OCI-LY1 (cell line): ENCODE measurements around the gene AK4.

Experiments
- H2AFZ ChIP-seq: fragments of 200-600 bp; sonication (generic), shearing (Covaris generic); 2 replicates; pipeline ENCODE4 v1.6.0; 2014; ENCODE audit warnings: antibody characterized with exemption, mild to moderate bottlenecking, low read length
- H3F3A ChIP-seq: fragments of 200-600 bp; sonication (generic), shearing (Covaris generic); 2 replicates; pipeline ENCODE4 v1.6.0; 2014; ENCODE audit warnings: mild to moderate bottlenecking, antibody characterized with exemption, low read length, moderate library complexity; ENCODE audit not compliant: insufficient read depth
- H3K27ac ChIP-seq: fragments of 200-600 bp; sonication (generic); 2 replicates; pipeline ENCODE4 v1.5.1; 2014; ENCODE audit warnings: low read length, mixed run types, mild to moderate bottlenecking, low read depth; ENCODE audit not compliant: poor library complexity, severe bottlenecking
- H3K27me3 ChIP-seq: fragments of 200-600 bp; sonication (generic); 2 replicates; pipeline ENCODE4 v1.6.0; 2014; ENCODE audit warnings: antibody characterized with exemption, mild to moderate bottlenecking, low read length, moderate library complexity; ENCODE audit not compliant: insufficient read depth
- H3K36me3 ChIP-seq: fragments of 200-600 bp; sonication (generic); 2 replicates; pipeline ENCODE4 v1.6.1; 2014; ENCODE audit warnings: mild to moderate bottlenecking, antibody characterized with exemption, low read length, moderate library complexity, mixed read lengths; ENCODE audit not compliant: insufficient read depth
- H3K4me1 ChIP-seq: fragments of 200-600 bp; sonication (generic); 2 replicates; pipeline ENCODE4 v1.5.1; 2014; ENCODE audit warnings: mild to moderate bottlenecking, low read length, moderate library complexity; ENCODE audit not compliant: insufficient read depth, severe bottlenecking
- H3K4me2 ChIP-seq: fragments of 200-600 bp; sonication (generic), shearing (Covaris generic); 2 replicates; pipeline ENCODE4 v1.6.1; 2014; ENCODE audit warnings: low read length
- H3K4me3 ChIP-seq: fragments of 200-600 bp; sonication (generic); 2 replicates; pipeline ENCODE4 v1.5.1; 2014; ENCODE audit warnings: low read length, low read depth, mild to moderate bottlenecking, mixed read lengths; ENCODE audit not compliant: poor library complexity, severe bottlenecking
- H3K79me2 ChIP-seq: fragments of 200-600 bp; shearing (Covaris generic); 2 replicates; pipeline ENCODE4 v1.6.1; 2016; ENCODE audit warnings: mixed run types, low read length, mixed read lengths; ENCODE audit not compliant: insufficient read depth
- H3K9ac ChIP-seq: fragments of 200-600 bp; sonication (generic), shearing (Covaris generic); 2 replicates; pipeline ENCODE4 v1.6.1; 2014; ENCODE audit warnings: mild to moderate bottlenecking, low read length, mixed read lengths
- H3K9me2 ChIP-seq: fragments of 200-600 bp; sonication (generic), shearing (Covaris generic); 2 replicates; pipeline ENCODE4 v1.6.1; 2014; ENCODE audit warnings: low read depth, mild to moderate bottlenecking, low read length, mixed read lengths
- H3K9me3 ChIP-seq: fragments of 200-600 bp; shearing (Covaris generic); 2 replicates; pipeline ENCODE4 v1.6.1; 2014; ENCODE audit warnings: low read length, mixed read lengths
- H4K20me1 ChIP-seq: fragments of 200-600 bp; sonication (generic), shearing (Covaris generic); 2 replicates; pipeline ENCODE4 v1.6.0; 2016; ENCODE audit warnings: mild to moderate bottlenecking, low read length; ENCODE audit not compliant: insufficient read depth
- CTCF ChIP-seq: fragments of 200-600 bp; sonication (generic), shearing (Covaris generic); IDR thresholded peaks from 2 replicates; pipeline ENCODE4 v1.5.1; 2017; ENCODE audit warnings: mild to moderate bottlenecking, antibody characterized with exemption, low read length, moderate library complexity, mixed read lengths
- EZH2 ChIP-seq: fragments of 200-600 bp; sonication (generic), shearing (Covaris generic); IDR thresholded peaks from 2 replicates; pipeline ENCODE4 v1.8.0; 2017; ENCODE audit warnings: borderline replicate concordance, mixed run types, mild to moderate bottlenecking, antibody characterized with exemption, low read length, moderate library complexity, mixed read lengths

AK4 gene

DNA sequence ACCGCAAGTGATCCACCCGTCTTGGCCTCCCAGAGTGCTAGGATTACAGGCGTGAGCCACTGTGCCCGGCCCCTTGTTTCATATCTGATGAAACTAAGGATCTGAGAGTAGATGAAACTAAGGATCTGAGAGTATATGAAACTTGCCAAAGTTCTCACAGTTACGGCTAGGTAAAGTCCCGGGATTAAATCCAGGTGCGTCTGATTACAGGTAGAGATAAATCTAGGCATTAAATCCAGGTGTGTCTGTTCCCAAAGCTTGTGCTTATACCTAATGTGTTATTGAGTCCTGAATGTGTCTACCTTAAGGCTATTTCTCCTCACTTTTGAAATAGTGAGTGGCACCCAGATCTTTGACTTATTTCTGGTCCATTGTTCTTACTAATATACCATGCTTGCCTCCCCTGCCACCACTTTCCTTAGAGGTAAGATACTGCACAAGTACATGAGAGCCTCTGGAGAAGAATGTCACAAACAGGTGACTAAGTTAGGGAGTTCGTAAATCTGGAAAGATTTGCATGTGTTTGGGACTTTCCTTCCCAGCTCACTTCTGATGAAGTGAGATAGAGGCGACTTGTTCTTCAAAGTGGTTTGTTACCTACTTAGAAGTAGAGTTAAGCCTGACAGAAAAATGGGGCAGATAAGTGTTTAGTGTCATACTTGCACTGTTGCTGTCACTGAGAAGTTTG is 66.5 kb downstream of the AK4 start:
- H3K79me2 ChIP-seq = no peaks in the 10 kb centered on the region
- no peaks in the 10 kb centered on the region for H4K20me1 ChIP-seq
- no peak overlapping the region for H3K4me2 ChIP-seq
- no peak overlapping the region for H3K4me3 ChIP-seq
- no peaks in the 10 kb centered on the region for H3K4me1 ChIP-seq
- no peaks in the 10 kb centered on the region for H3K9me2 ChIP-seq
- no peak overlapping the region for H3K9ac ChIP-seq
- H2AFZ ChIP-seq = no peak overlapping the region
- no peaks in the 10 kb centered on the region; the same call in 1 of the 2 replicates for H3K27me3 ChIP-seq
- no peak for TF ChIP-seq CTCF
- TF ChIP-seq EZH2 = no peak
- no peaks in the 10 kb centered on the region for H3K36me3 ChIP-seq
- no peaks in the 10 kb centered on the region for H3F3A ChIP-seq
- H3K9me3 ChIP-seq = no peaks in the 10 kb centered on the region
- no peak overlapping the region for H3K27ac ChIP-seq

- Histone ChIP-seq H3K27me3 (no peaks in the 10 kb centered on the region; the same call in 1 of the 2 replicates), H3K9me3 (no peaks in the 10 kb centered on the region), H3K4me2 (no peak overlapping the region), H3K4me1 (no peaks in the 10 kb centered on the region), H2AFZ (no peak overlapping the region), H3K9me2 (no peaks in the 10 kb centered on the region), H3K36me3 (no peaks in the 10 kb centered on the region), H3K27ac (no peak overlapping the region), H3K9ac (no peak overlapping the region), H3F3A (no peaks in the 10 kb centered on the region), H3K4me3 (no peak overlapping the region), H3K79me2 (no peaks in the 10 kb centered on the region), H4K20me1 (no peaks in the 10 kb centered on the region)
- TF ChIP-seq EZH2 = no peak
- TF ChIP-seq CTCF = no peak
These were observed 69.0 kb downstream of the AK4 start for GRCh38 chr1:65216989-65217388.

GRCh38 chr1:65221638-65222339 is 73.8 kb downstream of the AK4 start:
- Histone ChIP-seq H3K4me2 (no peak overlapping the region), H3F3A (no peaks in the 10 kb centered on the region), H2AFZ (no peak overlapping the region), H3K36me3 (no peaks in the 10 kb centered on the region), H3K9me3 (no peaks in the 10 kb centered on the region), H3K27ac (no peak overlapping the region), H3K9ac (no peak overlapping the region), H3K27me3 (no peaks in the 10 kb centered on the region), H3K9me2 (no peaks in the 10 kb centered on the region), H3K79me2 (no peaks in the 10 kb centered on the region), H3K4me3 (no peak overlapping the region), H4K20me1 (no peaks in the 10 kb centered on the region), H3K4me1 (no peaks in the 10 kb centered on the region)
- TF ChIP-seq CTCF (no peak), EZH2 (no peak)
